CD4-positive, alpha-beta T cell treated with Interferon gamma for 1 hour (primary cell): ENCODE data around the gene SFI1.

ENCODE experiments used
- DNase-seq: peaks from one replicate; pipeline ENCODE4 v3.0.0-alpha.2; 2020

Gene SFI1

GRCh38 chr22:31603081-31603525, 106.8 kb downstream of the SFI1 start:
- no peak for DNase-seq

DNA sequence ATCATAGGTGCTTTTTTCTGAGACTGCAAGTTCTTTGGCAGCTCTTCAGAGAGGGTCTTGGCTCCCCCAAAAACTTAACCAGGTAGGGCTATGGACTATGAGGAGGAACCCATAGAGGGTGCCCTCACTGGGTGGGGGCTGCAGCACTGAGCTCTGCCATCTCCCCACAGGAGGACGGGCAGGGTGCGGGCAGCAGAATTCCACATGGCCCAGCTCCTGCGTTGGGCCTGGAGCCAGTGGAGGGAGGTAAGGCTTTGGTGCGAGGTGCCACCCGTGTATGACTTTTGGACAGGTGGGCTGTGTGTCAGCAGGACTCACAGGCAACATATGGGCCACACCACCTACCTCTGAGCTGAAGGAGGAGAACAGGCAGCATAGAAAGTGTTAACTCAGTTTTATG, 107.2 kb downstream of the SFI1 start:
- no peak for DNase-seq

GRCh38 chr22:31604137-31604705, 107.9 kb downstream of the SFI1 start:
- DNase-seq = no peak

DNA sequence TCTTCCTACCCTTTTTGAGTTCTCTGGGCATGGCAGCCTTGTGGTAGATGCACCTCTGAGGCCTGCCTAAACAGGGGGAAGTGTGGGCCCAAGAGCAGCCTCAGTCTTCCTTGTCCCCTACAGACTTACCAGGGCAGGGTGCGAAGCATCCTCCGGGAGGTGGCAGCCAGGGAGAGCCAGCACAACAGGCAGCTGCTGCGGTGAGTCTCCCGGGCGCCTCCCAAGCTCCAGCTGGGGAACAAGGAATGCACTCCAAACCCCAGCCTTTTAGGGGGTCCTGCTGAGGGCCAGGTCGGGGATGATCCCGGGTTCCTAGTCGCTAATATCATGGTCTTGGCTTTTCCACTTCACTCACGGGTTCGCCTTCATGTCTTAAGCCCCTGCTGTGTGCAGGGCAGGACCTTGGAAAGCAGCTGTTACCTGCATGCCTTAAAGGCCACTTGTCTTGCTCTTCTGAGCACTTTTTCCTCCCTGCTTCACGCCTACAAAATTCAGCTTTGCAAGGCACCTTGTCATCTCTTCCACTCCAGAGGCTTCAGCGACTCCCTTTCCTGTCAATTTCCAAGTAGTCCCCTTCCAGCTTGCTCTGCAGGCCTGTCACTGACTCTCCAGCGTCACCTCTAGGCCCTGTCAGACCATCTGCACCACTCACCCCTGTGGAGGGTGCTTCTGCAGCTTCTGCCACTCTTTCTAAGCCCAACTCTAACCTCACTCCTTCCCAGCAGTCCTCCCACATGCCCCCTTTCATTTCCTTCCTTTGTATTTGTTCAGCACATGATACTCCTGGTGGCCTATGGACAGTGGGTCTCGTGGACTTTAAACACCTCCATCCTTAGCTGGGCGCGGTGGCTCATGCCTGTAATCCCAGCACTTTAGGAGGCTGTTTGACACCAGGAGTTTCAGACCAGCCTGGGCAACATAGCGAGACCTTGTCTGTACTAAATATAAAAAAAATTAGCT, 108.7 kb downstream of the SFI1 start:
- no peak for DNase-seq

- DNase-seq = no peak
These were observed 109.7 kb downstream of the SFI1 start for GRCh38 chr22:31605851-31606585.

DNA sequence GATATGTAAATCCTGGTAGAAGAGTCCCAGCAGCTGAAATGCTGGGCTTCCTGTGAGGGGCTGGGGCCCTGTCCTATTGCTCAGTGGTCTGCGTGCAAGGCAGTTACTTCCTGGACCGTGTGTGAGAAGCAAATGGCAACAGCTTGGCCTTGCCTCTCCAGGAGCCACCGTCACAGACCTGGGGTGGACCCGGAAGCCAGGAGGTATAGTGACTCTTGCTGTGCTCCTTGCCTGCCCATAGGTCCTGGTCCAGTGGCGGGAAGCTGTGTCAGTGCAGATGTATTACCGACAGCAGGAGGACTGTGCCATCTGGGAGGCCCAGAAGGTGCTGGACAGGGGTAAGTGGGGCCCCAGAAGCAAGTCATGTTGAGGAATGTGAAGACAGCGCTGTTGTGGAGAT, 111.4 kb downstream of the SFI1 start:
- DNase-seq = no peak

DNA sequence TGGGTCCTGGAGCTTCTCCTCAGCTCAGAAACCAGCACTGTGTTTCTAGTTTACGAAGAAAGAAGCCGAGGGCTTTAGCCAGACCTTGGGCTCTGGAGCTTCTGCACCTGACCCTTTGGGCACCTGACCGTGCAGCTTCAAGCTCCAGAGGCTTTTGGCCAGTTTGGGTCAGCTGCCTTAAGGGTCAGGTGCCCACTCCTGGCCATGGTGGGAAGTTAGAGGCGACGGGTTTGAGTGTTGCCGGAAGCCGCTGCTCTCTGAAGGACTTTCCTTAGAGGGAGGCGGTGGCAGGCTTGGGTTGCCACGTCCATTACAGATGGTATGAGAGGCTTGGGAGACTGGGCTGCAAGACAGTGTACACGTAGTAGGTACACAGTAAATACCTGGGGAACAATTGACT, 113.4 kb downstream of the SFI1 start:
- no peak for DNase-seq

DNA sequence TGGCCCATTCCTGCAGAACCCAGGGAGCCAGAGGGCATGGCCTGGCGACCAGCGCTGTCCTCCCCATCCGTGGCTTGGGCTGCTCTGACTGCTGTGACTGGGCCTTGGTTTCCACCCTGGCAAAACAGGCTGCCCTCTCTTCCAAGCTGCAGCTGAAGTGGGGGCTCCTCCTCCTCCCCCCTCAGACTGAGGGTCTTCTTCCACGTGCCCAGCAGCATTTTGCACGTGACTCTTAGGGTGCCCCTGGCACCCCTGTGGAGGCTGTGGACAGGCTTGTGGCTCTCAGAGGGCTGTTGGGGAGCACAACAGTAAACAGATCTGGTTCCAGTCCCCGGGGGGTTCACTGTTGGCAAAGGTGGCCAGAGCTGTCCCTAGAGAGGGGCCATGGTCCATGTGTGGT, 114.3 kb downstream of the SFI1 start:
- no peak for DNase-seq

DNA sequence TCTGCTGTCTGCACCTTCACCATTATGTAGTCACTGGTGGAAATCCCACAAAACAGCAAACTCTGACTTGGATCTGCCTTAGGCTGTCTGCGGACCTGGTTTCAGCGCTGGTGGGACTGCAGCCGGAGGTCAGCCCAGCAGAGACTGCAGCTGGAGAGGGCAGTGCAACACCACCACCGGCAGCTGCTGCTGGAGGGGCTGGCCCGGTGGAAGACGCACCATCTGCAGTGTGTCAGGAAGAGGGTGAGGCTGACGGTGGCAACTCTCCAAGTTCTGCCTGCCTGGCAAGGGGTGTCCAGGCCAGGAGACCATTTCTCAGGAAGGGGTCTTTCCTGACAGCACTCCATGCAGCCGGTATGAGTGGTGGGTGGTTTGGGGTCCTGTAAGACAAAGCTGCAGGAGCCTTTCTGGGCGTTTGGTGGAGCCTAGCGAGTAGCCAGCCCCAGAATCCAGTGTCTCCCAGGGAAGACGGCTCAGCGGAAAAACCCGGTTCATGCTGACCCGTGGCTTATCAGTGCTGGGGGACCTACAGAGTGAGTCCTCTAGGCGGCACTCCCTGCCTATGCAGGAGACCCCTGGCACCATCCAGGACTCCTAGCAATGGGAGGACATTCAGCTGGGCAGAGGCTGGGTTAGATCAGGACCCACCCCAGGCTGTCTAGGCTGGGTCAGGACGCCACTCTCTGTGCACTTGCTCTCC, 114.9 kb downstream of the SFI1 start:
- DNase-seq = no peak

GRCh38 chr22:31612891-31613285, 116.6 kb downstream of the SFI1 start:
- no peak for DNase-seq

DNA sequence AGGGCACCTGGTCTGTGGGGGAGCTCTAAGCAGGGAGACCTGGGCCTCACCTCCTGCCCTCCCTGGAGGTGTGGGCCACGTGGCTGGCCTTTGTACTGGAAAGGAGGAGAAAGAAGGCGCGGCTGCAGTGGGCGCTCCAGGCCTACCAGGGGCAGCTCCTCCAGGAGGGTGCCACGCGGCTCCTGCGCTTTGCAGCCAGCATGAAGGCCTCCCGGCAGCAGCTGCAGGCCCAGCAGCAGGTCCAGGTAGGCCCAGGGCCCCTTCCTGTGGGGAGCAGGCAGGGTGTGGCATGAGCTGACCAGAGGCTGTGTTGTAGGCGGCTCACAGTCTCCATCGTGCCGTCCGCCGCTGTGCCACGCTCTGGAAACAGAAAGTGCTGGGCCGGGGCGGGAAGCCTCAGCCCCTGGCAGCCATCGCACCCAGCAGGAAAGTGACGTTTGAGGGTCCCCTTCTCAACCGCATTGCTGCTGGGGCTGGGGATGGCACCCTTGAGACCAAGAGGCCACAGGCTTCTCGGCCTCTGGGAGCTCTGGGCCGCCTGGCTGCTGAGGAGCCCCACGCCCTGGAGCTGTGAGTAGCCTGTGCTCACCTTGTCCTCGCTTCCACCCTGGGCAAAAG, 117.1 kb downstream of the SFI1 start:
- no peak for DNase-seq

- no peak for DNase-seq
These were observed 117.6 kb downstream of the SFI1 start for GRCh38 chr22:31613904-31614296.

- no peak for DNase-seq
These were observed 118.6 kb downstream of the SFI1 start for GRCh38 chr22:31614781-31615490.

GRCh38 chr22:31615491-31615860, 119.1 kb downstream of the SFI1 start:
- no peak for DNase-seq

DNA sequence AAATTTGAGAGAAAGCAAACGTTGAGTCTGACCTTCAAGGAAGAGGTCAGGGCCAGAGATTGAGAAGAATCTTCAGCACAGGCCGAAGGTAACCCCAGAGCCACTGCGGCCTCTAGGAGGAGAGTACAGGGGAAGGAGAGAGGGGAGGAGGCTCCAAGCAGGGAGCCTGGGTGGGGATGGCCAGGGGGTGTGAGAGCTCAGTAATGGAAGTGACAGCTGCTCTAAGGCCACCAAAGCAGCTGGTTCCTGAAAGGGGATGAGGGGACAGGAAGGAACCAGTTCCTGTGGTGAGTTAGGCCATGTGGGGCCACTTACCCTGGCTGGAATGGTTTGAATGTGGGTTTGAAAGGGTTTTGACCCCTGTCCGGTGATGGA, 119.6 kb downstream of the SFI1 start:
- DNase-seq = no peak

GRCh38 chr22:31616315-31616980, 120.1 kb downstream of the SFI1 start:
- peak; percentile 18 for DNase-seq

- no peak for DNase-seq
These were observed 121.7 kb downstream of the SFI1 start for GRCh38 chr22:31618057-31618456.

- no peak for DNase-seq
These were observed 122.3 kb downstream of the SFI1 start for GRCh38 chr22:31618471-31619176.

DNA sequence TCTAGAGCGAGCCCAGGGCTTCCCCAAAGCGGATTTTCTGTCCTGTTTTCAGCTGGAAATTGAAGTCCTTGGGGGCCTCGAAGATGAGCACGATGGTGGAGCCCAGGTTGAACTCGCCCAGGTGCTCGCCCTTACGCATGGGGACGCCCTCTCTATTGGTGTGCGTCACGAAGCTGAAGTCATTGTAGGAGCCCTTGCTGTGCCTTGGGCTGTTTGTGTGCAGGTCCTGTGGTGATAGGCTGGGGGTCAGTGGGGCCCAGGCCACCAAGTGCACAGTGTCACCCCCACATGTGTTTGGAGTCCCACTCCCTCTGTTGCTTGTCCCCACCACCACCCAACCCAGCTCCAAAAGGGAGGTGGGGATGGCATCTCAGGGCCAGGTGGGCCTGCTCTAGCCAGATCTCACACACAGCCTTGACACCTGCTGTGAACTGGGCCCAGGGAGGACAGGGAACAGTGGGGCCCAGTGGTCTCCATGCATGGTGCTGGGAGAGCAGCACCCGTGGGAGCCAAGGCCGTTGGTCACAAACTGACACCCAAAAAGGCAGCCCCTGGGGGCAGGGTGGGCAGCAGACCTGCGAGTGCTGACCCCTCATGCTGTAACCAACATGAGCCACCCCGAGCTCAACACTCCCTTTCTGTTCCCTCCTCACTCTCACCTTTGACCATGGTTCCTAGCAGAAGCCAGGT, 123.4 kb downstream of the SFI1 start:
- DNase-seq = no peak
